HG03520 (cell line): ENCODE data around the gene MAB21L3.

Experiments
- ATAC-seq: cut with Tn5 transposase; IDR thresholded peaks from one replicate; pipeline ENCODE4 v1.9.1; 2021; ENCODE audit warnings: mild to moderate bottlenecking, moderate library complexity; ENCODE audit not compliant: unreplicated experiment

The MAB21L3 gene

DNA sequence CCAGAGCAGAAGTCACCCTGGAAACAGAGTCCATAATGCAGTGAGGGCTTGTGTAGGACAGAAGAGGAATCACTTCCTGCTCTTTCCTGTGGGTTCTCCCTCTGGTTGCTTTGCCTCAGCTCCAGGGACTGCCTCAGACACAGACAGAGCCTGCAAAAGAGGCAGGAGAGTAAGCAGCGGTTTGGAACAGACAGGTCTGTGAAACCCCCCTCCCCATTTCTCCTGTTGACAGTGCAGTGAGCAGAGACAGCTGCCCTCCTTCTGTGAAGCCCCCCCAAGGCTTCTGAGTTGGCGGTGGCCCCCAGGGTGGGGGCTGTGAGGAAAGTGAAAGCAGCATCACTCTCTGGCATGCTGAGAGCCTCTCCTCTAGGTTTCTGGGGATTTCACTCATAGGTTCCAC, 53.0 kb downstream of the MAB21L3 start:
- no peak for ATAC-seq

DNA sequence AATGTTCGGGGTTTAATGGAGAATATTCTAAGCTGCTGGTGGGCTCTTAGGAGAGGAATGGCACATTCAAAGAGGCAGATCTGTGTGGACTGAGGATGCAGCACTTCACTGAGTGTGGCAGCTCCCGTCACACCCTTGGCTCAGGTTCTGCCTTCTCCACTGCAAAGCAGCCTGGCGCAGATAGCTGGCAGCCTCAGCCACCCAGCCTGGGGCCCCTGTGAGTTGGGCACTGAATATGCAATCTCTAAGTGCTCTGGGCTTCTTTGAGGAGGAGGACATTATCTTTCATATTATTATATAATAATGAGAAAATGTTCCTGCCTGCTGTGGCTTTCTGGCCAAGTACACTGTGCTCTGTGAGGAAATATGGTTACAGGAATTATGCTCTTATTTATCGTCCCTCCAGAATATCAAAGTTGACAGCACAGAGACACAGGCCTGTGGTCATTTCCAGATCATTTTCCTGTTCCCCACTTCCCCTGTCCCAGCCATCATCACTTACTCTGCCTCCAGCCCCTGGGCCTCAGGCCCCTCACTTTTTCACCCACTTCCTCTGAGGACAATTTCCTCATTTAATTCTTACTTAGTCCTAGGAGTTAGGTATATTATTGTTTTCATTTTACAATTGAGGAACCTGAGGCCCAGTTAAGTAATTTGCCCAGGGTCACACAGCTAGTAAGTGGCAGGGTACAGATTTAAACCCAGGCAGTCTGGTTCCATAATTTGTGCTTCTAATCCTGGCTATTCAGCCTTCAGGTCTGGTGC, 53.6 kb downstream of the MAB21L3 start:
- no peak for ATAC-seq

DNA sequence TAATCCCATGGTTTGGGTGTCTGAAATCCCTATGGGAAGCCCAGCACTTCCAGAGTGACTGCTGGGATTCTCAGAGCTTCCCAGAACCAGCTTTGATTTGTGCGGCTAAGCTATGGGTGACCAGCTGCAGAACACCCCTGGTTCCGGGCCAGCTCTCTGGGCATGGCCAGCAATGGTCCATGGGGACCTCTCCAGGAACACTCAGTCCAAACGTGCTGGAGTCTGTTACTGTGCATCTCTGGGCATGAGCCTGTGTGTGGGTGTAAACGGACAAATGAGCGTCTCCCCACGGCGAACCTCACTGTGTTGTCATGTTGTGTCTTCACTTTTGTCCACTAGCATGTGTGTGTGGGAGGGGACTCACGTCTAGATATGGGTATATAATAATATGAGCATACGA, 54.4 kb downstream of the MAB21L3 start:
- no peak for ATAC-seq

DNA sequence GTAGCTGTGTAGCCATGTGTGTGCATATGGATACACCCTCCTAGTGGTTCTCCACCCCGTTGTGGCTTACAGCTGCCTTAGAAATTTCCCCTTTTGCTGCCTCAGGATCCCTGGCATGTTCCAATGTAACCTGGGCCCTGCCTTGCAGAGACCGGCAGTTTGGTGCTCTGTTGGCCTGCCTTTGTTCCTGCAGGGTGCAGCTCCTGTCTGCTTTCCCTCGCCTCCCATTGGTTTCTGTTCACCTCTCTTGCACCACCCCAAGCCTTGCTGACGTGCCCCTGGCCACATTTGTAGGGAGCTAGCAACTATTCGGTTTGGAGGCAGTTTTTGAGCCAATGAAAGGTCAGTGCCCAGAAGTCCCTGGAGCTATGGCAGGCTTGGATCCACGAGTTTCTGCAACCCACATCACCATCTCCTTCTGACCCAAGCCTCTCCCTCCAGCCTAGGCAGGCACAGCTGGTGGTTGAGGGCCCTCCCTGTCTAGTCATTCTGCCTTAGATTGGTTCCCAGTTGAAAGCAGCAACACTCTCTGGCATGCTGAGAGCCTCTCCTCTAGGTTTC, 54.9 kb downstream of the MAB21L3 start:
- ATAC-seq = no peak

DNA sequence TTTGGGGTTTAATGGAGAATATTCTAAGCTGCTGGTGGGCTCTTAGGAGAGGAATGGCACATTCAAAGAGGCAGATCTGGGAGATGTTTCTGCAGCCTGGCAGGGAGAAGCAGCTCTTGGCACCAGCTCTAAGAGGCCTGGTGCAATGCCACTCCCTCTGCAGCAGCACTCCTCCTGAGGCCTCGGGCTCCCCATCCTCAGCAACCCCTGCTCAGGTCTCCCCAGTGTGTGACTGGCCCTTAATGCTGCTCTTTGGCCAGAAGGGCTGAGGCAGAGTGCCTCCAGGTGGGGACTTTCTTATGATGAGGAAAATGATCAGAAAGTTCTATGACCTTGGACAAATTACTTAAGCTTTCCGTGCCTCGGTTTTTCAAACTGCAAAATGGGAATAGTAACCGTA, 55.5 kb downstream of the MAB21L3 start:
- ATAC-seq = no peak

DNA sequence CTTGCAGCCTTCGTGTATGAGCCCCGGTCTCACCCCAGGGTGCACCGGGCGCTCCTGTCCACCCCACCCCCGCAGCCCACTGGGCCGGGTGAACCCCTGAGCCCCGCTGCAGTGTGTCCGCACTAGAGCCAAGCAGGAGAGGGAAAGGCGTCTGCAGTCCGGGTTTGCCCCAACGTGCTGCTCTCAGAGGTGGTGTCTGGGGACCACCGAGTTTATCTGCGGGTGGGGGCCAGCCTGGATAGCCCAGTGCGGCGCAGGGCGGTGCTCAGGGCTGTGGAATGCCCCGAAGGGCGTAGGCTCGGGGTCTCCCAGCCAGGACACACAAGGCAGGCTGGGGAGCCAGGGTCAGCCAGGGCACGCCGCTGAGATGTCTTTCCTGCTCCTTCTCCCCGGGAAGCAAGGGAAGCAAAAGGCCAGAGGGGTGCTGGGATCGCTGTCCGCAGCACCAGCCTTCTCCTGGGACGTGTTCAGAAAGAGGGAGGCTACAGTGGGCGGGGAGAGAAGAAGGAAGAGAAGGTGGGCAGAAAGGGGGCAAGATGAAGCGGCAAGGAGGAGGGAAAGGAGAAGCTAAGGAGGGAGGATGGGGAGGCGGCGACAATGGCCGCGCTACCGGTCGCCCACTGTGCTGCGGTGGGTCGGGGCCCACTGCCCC, 56.6 kb downstream of the MAB21L3 start:
- ATAC-seq = no peak

DNA sequence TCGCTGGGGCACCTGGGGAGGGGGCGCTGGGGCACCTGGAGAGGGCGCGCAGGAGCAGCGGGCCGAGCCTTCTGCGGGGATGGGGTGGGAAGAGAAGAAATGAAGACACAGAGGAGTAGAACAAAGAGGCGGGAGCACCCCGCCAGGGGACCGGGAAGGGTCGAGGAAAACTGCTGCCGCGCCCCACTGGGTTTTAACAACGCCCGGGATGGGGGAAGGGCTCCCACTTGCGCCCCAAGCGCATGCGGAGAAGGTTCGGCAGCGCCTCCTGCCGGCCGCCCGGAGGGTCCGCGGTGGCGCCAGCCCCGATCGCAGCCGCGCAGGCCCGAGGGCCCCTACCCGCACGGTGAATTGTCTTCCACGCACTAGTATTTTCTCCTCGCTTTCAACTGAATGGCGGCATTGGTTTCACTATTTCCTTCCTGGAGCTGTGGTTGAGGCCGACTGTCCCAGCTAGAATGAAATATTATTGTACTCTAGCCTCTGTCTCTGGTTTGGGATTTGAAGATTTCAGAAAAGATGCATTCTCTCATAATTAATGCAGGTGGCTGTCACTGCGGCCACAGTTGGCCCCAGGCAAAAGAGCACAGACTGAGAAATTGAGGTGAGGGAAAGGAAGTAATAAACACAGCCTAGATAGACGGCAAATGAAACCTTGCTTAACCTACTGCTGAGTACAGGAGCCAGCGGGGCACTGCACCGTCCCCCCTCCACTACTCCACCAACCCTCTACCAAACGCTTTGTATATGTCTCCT, 57.3 kb downstream of the MAB21L3 start:
- peak; percentile 77 for ATAC-seq

DNA sequence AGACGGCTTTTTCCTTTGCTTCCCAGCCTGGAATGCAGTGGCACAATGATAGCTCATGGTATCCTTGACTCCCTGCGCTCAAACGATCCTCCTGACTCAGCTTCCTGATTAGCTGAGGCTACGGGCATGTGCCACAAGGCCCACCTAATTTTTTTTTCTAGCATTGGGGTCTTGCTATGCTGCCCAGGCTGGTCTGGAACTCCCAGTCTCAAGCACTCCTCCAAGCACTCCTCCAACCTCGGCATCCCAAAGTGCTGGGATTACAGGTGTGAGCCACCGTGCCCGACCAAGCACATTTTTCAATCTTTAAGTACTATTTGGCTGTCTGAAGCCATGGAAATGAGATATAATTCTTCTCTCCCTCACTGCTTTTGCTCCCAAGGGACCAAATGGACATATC, 58.7 kb downstream of the MAB21L3 start:
- no peak for ATAC-seq

DNA sequence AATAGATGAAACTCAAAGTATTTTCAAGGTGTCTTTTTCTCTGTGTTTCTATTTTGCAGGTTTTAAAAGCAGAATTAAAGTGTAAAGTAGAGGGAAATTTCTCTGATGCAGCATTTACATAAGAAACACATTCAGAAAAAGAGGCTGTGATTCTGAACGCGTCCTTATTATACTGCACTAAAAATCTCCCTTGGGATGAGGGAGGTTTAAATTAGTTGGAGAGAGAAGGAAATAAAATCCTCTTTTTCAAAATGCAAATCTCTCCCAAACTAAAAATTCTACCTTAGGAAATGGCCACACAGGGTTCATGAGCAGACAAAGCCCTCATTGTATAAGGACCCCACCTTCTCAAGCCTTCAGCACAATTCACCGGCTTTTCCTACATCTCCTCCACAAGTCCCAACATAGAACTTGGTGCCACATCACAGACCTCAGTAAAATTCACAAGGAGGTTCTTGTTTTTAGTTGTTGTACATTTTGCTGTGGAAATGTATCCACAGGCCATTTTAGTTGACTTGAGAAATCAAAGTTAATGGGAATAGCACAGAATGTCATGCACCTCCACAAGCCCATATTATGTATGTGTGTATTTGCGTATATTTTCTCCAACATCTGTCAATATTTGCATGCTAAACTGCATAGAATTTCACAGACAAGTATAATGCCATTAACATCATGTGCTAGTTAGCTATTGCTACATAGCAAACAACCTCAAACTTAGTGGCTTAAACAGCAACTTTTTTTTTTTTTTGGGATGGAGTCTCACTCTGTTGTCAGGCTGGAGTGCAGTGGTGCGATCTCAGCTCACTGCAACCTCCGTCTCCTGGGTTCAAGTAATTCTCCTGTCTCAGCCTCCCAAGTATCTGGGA, 59.8 kb downstream of the MAB21L3 start:
- no peak for ATAC-seq

DNA sequence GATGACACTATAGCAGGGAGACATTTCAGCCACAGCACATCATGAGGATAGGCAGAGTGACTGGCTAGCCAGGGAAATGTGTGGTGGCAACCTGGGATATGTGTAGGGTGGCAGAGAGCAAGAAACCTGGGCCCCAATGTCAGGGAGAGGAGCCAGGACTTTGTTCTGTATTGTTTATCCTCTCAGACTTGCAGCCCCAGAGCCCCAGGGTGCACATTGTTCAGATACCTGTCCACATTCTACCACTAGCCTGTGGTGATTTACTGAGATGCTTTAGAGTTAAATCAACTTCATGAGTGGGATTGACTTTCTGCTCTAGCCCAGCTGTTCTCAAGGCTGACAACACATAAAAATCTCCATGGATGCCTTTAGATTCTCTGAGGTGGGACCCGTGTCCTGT, 61.5 kb downstream of the MAB21L3 start:
- no peak for ATAC-seq

DNA sequence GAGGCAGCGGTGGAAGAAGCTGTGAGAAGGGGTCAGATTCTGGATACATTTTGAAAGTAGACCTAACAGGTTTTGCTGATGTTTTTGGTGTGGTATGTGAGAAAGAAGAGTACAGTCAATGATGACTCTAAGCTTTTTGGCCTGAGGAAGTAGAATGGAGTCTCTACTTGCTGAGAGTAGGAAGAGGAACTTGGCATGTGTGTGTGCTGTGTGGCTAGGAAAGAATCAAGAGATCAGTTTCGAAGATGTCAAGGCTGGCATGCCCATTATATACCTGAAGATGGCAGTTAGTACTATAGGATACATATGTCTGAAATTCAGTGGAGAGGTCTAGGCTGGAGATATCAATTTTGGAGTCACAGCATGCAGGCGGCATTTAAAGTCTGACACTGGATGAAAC, 64.4 kb downstream of the MAB21L3 start:
- ATAC-seq = no peak

DNA sequence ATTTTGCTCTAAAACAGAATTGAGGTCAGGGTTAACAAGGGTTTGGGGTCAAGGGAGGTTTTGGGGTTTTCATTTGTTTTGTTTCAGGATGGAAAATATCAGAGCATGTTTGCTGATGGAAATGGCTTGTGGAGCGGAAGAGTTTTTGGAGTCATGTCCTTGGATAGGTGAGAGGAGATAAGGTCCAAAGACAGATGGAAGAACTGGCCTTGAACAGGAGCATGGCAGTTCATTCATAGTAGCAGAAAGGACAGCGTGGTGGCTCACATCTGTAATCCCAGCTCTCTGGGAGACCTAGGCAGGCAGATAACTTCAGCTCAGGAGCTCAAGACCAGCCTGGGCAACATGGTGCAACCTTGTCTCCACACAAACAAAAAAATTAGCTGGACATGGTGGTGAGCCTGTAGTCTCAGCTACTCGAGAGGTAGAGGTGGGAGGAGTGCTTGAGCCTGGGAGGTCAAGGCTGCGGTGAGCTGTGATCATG, 65.1 kb downstream of the MAB21L3 start:
- ATAC-seq = no peak

DNA sequence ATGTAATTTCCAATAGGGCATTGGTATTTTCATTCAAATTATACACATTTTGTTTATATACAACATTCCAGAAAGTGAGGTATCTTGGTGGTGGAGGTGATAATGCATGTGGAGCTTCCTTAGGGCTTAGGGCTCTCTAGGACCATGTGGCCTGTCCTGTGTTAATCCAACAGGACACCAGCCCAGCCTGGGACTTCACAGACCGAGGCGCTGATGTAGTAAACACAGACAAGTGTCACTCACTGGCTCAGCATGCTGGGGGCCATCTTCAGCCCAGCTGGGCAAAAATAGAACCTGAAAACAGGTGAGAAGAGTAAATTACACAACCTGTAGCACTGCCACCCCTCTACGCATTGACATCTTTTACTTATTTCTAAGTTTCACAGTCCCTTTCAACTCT, 66.7 kb downstream of the MAB21L3 start:
- no peak for ATAC-seq

DNA sequence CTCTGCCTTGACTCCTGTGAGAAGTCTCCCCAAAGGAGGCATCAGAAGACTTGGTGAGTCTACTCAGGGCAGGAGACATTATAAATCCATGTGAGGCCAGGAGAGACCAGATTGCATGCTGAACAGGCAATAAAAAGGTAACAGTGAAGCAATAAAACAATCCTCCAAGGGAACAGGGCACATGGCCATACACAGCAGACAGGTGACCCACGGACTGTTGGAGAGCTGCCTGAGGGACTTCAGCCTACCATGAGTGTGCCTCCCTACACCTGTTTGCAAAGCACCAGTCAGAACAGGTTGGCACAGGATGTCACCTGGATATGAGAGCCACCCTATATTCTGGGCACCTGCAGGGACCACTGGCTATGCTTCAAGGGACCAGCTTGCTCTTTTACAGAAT, 67.6 kb downstream of the MAB21L3 start:
- no peak for ATAC-seq

DNA sequence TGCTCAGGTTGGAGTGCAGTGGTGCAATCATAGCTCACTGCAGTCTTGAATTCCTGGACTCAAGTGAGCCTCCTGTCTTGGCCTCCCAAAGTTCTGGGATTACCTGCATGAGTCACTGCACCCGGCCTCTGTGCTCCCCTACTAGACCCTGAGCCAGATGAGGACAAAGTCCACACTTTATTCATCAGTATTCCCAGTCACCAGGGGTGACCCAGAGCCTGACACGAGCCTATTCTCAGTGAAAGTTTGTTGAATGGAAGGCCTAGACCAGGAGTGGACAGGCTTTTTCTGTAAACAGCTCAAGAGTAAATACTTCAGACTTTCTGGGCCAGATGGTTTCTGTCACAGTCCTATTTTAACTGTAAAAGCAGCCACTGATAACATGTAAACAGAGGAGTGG, 68.2 kb downstream of the MAB21L3 start:
- ATAC-seq = no peak

DNA sequence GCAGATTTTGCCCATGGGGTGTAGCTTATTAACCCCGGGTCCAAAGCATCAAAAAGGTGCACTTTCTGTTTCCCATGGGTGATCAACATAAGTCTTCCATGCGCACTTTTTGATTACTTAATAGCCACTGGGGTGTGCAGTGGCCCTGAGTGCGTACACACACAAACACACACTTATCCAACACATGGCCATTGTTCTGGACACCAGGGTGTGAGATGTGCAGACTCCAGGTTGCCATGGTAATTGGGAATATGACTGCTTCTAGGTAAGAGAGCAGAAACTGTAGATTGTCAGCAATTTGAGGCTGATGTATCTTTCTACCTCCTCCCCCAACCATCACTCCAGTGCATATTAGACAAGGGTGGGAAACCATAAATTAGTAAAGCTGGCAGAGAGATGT, 68.8 kb downstream of the MAB21L3 start:
- ATAC-seq = no peak

DNA sequence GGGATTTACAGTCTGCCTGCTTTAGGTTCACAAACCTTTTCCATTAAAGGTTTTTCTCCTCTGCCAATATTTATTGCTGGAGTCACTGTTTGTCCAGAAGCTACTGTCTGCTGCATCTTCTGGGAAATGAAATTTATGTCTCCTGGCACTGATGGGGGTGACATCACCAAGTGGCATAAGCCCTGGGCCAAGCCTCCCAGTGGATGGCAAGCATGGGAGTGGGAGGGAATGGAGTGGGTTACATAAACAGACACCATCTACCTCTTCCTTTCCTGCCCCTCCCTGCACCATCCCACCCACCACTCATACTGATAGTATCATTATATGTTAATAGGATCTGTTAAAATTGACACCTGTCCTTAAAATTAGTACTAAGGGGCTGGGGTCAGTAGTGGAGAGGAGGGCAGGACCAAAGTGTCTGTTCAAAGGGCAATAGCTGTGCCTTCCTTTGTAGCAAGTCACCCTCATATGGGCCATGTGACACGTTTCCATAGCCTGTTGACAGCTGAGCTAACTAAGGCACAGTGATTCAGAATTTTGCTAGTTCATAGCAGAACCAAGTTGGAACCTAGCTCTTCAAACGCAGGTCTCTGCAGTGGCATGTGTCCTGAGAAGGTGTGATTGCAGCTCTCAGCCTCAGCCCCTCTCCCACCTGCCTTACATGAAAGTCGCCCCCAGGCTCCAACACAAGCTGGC, 71.0 kb downstream of the MAB21L3 start:
- ATAC-seq = no peak
